HCT116 (cell line): ENCODE measurements around the gene B3GALNT1.

Experiments used
- CEBPB ChIP-seq: IDR thresholded peaks from 2 replicates; pipeline ENCODE4 v1.6.1; 2012; ENCODE audit warnings: low read depth
- CTCF ChIP-seq, 3 experiments: fragments of 200-600 bp in 1 of 3; sonication (generic) in 1 of 3; IDR thresholded peaks in 2 of 3; conservative IDR thresholded peaks in 1 of 3; 2 replicates each; pipeline ENCODE4 v1.5.1; 2012 to 2017; ENCODE audit warnings: low read depth in 2 of 3, low read length in 2 of 3, antibody characterized with exemption in 1 of 3, borderline replicate concordance in 1 of 3, control low read depth in 1 of 3, mild to moderate bottlenecking in 1 of 3, mixed read lengths in 1 of 3, mixed run types in 1 of 3, moderate library complexity in 1 of 3; ENCODE audit not compliant: insufficient read depth in 1 of 3
- EZH2 ChIP-seq: fragments of 200-600 bp; sonication (generic); IDR thresholded peaks from 2 replicates; pipeline ENCODE4 v1.6.1; 2017; ENCODE audit warnings: antibody characterized with exemption, mixed run types
- SRF ChIP-seq: IDR thresholded peaks from 2 replicates; pipeline ENCODE4 v1.6.1; 2012; ENCODE audit warnings: low read depth
- TCF7L2 ChIP-seq: IDR thresholded peaks from 2 replicates; pipeline ENCODE4 v1.7.0; 2011; ENCODE audit warnings: borderline replicate concordance, inconsistent platforms; ENCODE audit not compliant: insufficient read depth, insufficient read length; ENCODE audit errors: extremely low read depth
- ZBTB33 ChIP-seq: IDR thresholded peaks from 2 replicates; pipeline ENCODE4 v1.6.1; 2011; ENCODE audit warnings: mild to moderate bottlenecking, low read length, moderate library complexity; ENCODE audit not compliant: insufficient replicate concordance; ENCODE audit errors: extremely low read depth
- TF ChIP-seq, protein P1 (sequence below): IDR thresholded peaks from 2 replicates; pipeline ENCODE4 v1.6.1; 2012; ENCODE audit warnings: low read depth

DNA sequence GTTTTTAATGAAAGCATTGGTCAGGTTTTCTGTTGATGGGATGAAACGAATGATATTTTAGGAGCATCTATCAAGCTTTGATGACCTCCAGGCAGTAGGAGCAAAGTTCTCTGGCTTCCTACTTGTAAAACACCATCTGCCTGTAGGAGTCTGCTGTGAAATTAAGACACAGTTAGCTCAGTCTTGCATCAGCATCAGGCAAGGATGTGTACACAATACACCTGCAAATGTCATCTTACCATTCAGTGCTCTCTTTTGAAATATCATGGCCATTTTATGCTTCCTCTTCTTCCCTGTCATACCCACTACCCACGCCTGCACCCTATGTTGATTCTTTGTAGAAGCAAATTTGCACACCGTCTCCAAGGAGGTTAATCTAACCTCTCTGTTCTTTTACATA, 38.2 kb downstream of the B3GALNT1 start:
- TF ChIP-seq TCF7L2 (no peak), CTCF (IDR thresholded peaks at IDR 0.05 in 2 of 3, conservative IDR thresholded peaks at IDR 0.05 in 1 of 3; ENCODE audit: borderline replicate concordance in 1 of 3, insufficient read depth in 1 of 3, low read depth in 2 of 3, low read length in 2 of 3) (no peak), ZBTB33 (no peak), CEBPB (no peak), EZH2 (no peak), SRF (no peak)
- TF ChIP-seq, protein P1, sequence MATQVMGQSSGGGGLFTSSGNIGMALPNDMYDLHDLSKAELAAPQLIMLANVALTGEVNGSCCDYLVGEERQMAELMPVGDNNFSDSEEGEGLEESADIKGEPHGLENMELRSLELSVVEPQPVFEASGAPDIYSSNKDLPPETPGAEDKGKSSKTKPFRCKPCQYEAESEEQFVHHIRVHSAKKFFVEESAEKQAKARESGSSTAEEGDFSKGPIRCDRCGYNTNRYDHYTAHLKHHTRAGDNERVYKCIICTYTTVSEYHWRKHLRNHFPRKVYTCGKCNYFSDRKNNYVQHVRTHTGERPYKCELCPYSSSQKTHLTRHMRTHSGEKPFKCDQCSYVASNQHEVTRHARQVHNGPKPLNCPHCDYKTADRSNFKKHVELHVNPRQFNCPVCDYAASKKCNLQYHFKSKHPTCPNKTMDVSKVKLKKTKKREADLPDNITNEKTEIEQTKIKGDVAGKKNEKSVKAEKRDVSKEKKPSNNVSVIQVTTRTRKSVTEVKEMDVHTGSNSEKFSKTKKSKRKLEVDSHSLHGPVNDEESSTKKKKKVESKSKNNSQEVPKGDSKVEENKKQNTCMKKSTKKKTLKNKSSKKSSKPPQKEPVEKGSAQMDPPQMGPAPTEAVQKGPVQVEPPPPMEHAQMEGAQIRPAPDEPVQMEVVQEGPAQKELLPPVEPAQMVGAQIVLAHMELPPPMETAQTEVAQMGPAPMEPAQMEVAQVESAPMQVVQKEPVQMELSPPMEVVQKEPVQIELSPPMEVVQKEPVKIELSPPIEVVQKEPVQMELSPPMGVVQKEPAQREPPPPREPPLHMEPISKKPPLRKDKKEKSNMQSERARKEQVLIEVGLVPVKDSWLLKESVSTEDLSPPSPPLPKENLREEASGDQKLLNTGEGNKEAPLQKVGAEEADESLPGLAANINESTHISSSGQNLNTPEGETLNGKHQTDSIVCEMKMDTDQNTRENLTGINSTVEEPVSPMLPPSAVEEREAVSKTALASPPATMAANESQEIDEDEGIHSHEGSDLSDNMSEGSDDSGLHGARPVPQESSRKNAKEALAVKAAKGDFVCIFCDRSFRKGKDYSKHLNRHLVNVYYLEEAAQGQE, result no peak
